ENCODE measurements around the gene KCNJ15.

The KCNJ15 gene

GRCh38 chr21:38352536-38353219, 95.9 kb downstream of the KCNJ15 start:
- DNase-seq (ENCODE audit: low read depth in 1 of 2, low spot score in 1 of 2) = peak in 1 of 2 donors; percentile 25

- DNase-seq (ENCODE audit: low read depth in 1 of 2, low spot score in 1 of 2) = no peak
Observed at GRCh38 chr21:38354231-38354630, 97.4 kb downstream of the KCNJ15 start.

GRCh38 chr21:38354746-38355145, 98.0 kb downstream of the KCNJ15 start:
- no peak for DNase-seq (ENCODE audit: low read depth in 1 of 2, low spot score in 1 of 2)

GRCh38 chr21:38355353-38355752, 98.6 kb downstream of the KCNJ15 start:
- no peak for DNase-seq (ENCODE audit: low read depth in 1 of 2, low spot score in 1 of 2)

GRCh38 chr21:38355992-38356781, 99.4 kb downstream of the KCNJ15 start:
- peak; percentile 60 to 69 for DNase-seq (ENCODE audit: low read depth in 1 of 2, low spot score in 1 of 2)

Measured in activated CD4-positive, alpha-beta T cell treated with anti-CD3 and anti-CD28 coated beads, Interleukin-2, amount 50 U/mL, for 24 hours (primary cell).